Keratinocyte (primary cell): ENCODE results near the gene SEC14L2.

ENCODE experiments used
- CTCF ChIP-seq, 3 experiments: IDR thresholded peaks in 1 of 3; conservative IDR thresholded peaks in 1 of 3; optimal IDR thresholded peaks in 1 of 3; 2 replicates in 2 of 3; 3 replicates in 1 of 3; pipeline versions ENCODE3 to v1.5.1; 2011; ENCODE audit warnings: low read length in 3 of 3, mild to moderate bottlenecking in 3 of 3, moderate library complexity in 2 of 3, control low read depth in 1 of 3, inconsistent platforms in 1 of 3; ENCODE audit not compliant: insufficient read depth in 2 of 3; ENCODE audit errors: extremely low read depth in 1 of 3
- EZH2 ChIP-seq: IDR thresholded peaks from one replicate; pipeline ENCODE4 v1.6.1; 2012; ENCODE audit warnings: inconsistent platforms, mild to moderate bottlenecking, low read length, moderate library complexity

DNA sequence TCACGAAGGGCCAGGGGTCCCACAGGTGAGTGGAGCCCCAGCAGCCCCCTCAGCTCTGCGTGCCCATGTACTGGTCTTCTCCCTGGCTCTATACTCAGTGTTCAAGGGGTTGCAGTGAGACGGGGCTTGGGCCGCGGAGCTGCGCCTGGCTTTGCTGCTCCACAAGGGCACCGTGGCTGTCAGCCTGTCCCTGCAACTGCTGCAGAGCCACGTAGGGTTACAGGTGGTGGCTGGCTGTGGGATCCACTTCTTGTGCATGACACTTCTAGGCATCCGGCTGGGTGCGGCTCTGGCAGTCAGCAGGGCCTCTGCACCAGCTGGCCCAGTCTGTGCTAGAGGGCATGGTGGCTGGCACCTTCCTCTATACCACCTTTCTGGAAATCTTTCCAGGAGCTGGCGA is 43.0 kb downstream of the SEC14L2 start:
- TF ChIP-seq EZH2 = no peak
- TF ChIP-seq CTCF (optimal IDR thresholded peaks at IDR 0.05 in 1 of 3, IDR thresholded peaks at IDR 0.05 in 1 of 3, conservative IDR thresholded peaks at IDR 0.05 in 1 of 3; ENCODE audit: extremely low read depth in 1 of 3, insufficient read depth in 2 of 3, low read length in 3 of 3) = no peak
